ENCODE results near the gene MTCL3.

MTCL3 gene

DNA sequence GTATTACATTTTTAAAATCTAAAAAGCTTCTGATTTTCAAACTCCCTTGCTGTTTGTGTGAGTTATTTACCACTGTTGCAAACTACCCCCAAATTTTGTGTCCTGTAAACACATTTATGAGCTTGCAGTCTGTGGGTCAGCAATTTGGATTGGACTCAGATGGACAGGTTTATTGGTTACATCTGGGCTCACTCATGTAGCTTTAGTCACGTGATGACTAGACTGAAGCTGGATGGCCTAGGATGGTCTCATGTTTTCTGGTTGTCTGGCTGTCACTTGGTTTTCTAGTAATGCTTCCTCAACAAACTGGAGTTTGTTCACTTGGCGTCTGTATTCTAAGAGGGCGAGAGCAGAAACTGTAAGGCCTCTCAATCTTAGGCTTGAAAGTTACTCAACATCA is 45.6 kb upstream of the MTCL3 start:
- TF ChIP-seq TAF1 (IDR thresholded peaks at IDR 0.05; ENCODE audit: low read depth), result no peak
- no peak for TF ChIP-seq MXI1 (conservative IDR thresholded peaks at IDR 0.05; ENCODE audit: poor library complexity, severe bottlenecking)
- TF ChIP-seq, protein P1, sequence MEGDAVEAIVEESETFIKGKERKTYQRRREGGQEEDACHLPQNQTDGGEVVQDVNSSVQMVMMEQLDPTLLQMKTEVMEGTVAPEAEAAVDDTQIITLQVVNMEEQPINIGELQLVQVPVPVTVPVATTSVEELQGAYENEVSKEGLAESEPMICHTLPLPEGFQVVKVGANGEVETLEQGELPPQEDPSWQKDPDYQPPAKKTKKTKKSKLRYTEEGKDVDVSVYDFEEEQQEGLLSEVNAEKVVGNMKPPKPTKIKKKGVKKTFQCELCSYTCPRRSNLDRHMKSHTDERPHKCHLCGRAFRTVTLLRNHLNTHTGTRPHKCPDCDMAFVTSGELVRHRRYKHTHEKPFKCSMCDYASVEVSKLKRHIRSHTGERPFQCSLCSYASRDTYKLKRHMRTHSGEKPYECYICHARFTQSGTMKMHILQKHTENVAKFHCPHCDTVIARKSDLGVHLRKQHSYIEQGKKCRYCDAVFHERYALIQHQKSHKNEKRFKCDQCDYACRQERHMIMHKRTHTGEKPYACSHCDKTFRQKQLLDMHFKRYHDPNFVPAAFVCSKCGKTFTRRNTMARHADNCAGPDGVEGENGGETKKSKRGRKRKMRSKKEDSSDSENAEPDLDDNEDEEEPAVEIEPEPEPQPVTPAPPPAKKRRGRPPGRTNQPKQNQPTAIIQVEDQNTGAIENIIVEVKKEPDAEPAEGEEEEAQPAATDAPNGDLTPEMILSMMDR (IDR thresholded peaks at IDR 0.05; ENCODE audit: poor library complexity, severe bottlenecking), result no peak
- TF ChIP-seq RAD21 (conservative IDR thresholded peaks at IDR 0.05), result no peak
- no peak for TF ChIP-seq SMC3 (conservative IDR thresholded peaks at IDR 0.05; ENCODE audit: poor library complexity)
- no peak for TF ChIP-seq EP300 (conservative IDR thresholded peaks at IDR 0.05; ENCODE audit: poor library complexity, severe bottlenecking)
- no peak for TF ChIP-seq EZH2 (IDR thresholded peaks at IDR 0.05; ENCODE audit: borderline replicate concordance, insufficient read depth, low read length, poor library complexity, severe bottlenecking)
- TF ChIP-seq, protein P2, sequence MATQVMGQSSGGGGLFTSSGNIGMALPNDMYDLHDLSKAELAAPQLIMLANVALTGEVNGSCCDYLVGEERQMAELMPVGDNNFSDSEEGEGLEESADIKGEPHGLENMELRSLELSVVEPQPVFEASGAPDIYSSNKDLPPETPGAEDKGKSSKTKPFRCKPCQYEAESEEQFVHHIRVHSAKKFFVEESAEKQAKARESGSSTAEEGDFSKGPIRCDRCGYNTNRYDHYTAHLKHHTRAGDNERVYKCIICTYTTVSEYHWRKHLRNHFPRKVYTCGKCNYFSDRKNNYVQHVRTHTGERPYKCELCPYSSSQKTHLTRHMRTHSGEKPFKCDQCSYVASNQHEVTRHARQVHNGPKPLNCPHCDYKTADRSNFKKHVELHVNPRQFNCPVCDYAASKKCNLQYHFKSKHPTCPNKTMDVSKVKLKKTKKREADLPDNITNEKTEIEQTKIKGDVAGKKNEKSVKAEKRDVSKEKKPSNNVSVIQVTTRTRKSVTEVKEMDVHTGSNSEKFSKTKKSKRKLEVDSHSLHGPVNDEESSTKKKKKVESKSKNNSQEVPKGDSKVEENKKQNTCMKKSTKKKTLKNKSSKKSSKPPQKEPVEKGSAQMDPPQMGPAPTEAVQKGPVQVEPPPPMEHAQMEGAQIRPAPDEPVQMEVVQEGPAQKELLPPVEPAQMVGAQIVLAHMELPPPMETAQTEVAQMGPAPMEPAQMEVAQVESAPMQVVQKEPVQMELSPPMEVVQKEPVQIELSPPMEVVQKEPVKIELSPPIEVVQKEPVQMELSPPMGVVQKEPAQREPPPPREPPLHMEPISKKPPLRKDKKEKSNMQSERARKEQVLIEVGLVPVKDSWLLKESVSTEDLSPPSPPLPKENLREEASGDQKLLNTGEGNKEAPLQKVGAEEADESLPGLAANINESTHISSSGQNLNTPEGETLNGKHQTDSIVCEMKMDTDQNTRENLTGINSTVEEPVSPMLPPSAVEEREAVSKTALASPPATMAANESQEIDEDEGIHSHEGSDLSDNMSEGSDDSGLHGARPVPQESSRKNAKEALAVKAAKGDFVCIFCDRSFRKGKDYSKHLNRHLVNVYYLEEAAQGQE (IDR thresholded peaks at IDR 0.05; ENCODE audit: borderline replicate concordance), result no peak
- TF ChIP-seq POLR2AphosphoS5 (IDR thresholded peaks at IDR 0.05), result no peak

DNA sequence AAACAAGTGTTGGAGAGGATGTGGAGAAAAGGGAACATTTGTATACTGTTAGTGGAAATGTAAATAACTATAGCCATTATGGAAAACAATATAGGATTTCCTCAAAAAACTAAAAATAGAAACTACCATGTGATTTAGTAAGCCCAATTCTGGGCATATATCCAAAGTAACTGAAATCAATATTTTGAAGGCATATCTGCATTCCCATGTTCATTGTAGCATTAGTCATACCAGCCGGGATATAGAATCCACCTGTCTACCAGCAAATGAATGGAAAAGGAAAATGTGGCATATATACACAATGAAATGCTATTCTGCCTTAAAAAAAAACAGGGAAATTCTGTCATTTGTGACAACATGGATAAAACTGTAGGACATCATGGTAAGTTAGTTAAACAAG is 42.5 kb upstream of the MTCL3 start:
- no peaks in the 10 kb centered on the region for H3K9me3 ChIP-seq (ENCODE audit: low read length)
- H3K9me2 ChIP-seq (ENCODE audit: insufficient read depth, low read length), result no peaks in the 10 kb centered on the region
- no peak overlapping the region for H3K27ac ChIP-seq (ENCODE audit: low read length)
- H3K79me2 ChIP-seq (replicated peaks; ENCODE audit: insufficient read depth, low read length), result no peaks in the 10 kb centered on the region
- H3K4me3 ChIP-seq (ENCODE audit: low read length), result no peak overlapping the region
- H3K36me3 ChIP-seq (ENCODE audit: insufficient read depth, low read length), result no peaks in the 10 kb centered on the region
- H3K4me2 ChIP-seq (ENCODE audit: low read length), result no peak overlapping the region
- no peak overlapping the region for H2AFZ ChIP-seq (ENCODE audit: low read depth, low read length)
- H4K20me1 ChIP-seq (ENCODE audit: insufficient read depth), result no peaks in the 10 kb centered on the region
- no peaks in the 10 kb centered on the region for H3K27me3 ChIP-seq (ENCODE audit: insufficient read depth, low read depth, low read length)
- H3K9ac ChIP-seq (ENCODE audit: low read length), result no peak overlapping the region
- TF ChIP-seq EZH2 (IDR thresholded peaks at IDR 0.05; ENCODE audit: borderline replicate concordance, insufficient read depth, low read length, poor library complexity, severe bottlenecking), result no peak
- no peaks in the 10 kb centered on the region for H3F3A ChIP-seq (ENCODE audit: insufficient read depth, low read length, poor library complexity, severe bottlenecking)

More for the DNA sequence above, 45.6 kb upstream of the MTCL3 start:
- H3K9me2 ChIP-seq (ENCODE audit: insufficient read depth, low read length), result no peaks in the 10 kb centered on the region
- no peaks in the 10 kb centered on the region for H3F3A ChIP-seq (ENCODE audit: insufficient read depth, low read length, poor library complexity, severe bottlenecking)
- no peak overlapping the region for H3K4me3 ChIP-seq (ENCODE audit: low read length)
- no peaks in the 10 kb centered on the region for H3K79me2 ChIP-seq (replicated peaks; ENCODE audit: insufficient read depth, low read length)
- H3K9ac ChIP-seq (ENCODE audit: low read length), result no peak overlapping the region
- no peaks in the 10 kb centered on the region for H3K9me3 ChIP-seq (ENCODE audit: low read length)
- H3K36me3 ChIP-seq (ENCODE audit: insufficient read depth, low read length), result no peaks in the 10 kb centered on the region
- no peak overlapping the region for H3K4me2 ChIP-seq (ENCODE audit: low read length)
- no peaks in the 10 kb centered on the region for H3K27me3 ChIP-seq (ENCODE audit: insufficient read depth, low read depth, low read length)
- no peak overlapping the region for H3K27ac ChIP-seq (ENCODE audit: low read length)
- H4K20me1 ChIP-seq (ENCODE audit: insufficient read depth), result no peaks in the 10 kb centered on the region
- H2AFZ ChIP-seq (ENCODE audit: low read depth, low read length), result no peak overlapping the region
